ENCODE measurements around the gene SLC25A45.
A peak's percentile ranks its signal among the peaks of the same experiment; 100 is the strongest.
"Not testable (repeated sequence)": the region's sequence is repeated elsewhere in the genome, so short reads cannot be mapped to it uniquely, and the experiment has no call there.

The SLC25A45 gene

GRCh38 chr11:65362320-65362931, 20.0 kb downstream of the SLC25A45 start:
- DNase-seq, result no peak

- DNase-seq, result no peak
Measured at GRCh38 chr11:65357856-65358356, 24.5 kb downstream of the SLC25A45 start.

GRCh38 chr11:65356394-65356972, 26.0 kb downstream of the SLC25A45 start:
- DNase-seq, result no peak

DNA sequence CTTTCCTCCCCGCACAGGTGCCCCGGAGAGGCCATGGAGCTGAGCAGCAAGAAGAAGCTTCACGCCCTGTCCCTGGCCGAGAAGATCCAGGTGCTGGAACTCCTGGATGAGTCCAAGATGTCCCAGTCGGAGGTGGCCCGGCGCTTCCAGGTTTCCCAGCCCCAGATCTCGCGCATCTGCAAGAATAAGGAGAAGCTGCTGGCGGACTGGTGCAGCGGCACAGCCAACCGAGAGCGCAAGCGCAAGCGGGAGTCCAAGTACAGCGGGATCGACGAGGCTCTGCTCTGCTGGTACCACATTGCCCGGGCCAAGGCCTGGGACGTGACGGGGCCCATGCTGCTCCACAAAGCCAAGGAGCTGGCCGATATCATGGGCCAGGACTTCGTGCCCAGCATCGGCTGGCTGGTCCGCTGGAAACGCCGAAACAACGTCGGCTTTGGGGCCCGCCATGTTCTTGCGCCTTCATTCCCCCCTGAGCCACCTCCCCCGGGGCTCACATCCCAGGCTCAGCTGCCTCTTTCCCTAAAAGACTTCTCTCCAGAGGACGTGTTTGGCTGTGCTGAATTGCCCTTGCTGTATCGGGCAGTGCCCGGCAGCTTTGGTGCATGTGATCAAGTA, 26.6 kb downstream of the SLC25A45 start:
- DNase-seq, result peak; percentile 72

DNA sequence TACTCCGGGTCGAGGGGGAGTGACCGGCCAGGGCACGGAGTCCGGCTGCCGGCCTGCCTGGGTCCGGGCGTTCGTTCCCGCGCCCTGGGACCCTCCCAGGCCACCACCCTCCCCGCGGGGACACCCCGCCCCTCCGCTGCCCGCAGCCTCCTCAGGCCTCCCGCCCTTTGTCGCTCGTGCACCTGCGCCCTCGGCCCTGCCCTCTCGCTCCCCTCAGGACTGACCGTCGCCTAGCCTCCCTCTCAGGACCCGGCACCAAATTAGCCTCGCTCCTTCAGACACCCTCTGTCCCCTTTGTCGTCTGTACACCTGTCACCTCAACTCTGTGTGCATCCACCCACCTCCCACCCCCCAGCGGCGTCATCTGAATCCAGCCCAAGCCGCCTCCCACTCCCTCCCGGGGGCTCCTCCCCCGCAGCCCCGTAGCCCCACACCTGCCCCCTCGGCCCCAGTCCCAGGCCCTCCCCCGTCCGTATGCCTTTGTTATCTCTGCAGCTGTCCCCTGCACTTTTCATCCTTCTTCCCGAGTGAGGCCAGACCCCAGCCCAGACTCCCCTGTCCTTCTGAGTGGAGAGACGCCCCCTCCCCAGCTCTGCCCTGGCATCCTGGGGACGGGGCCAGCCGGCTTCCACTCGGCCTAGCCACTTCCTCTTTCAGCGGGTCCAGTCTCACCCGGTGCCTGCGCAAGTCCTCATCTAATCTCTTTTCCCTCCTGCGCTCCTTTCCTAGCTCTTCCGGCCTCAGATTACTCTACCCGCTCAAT, 27.3 kb downstream of the SLC25A45 start:
- no peak for DNase-seq

GRCh38 chr11:65354265-65355012, 28.0 kb downstream of the SLC25A45 start, which contains the start of gene TIGD3:
Gene TIGD3, plus strand, starts transcription at chr11:65354751. Its CDS starts 1,058 bp downstream, at chr11:65355809.
- DNase-seq, result peak; percentile 97

DNA sequence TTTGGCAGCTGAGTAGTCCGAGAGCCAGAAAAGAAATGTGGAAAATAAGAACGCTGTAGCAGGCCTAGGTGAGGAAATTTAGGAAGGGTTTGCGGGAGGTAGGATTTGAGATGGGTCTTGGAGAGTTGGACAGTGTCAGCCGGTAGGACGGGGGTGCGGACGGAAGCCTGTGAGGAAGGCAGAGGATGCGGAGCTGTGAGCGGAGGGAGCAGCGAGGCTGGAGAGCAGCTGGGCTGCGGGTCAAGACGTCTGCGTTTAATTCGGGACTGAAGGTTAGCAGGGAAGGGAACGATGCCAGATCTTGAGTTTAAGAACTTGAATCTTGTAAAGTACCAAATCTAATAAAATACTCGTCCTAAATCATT, 28.6 kb downstream of the SLC25A45 start:
- no peak for DNase-seq

DNA sequence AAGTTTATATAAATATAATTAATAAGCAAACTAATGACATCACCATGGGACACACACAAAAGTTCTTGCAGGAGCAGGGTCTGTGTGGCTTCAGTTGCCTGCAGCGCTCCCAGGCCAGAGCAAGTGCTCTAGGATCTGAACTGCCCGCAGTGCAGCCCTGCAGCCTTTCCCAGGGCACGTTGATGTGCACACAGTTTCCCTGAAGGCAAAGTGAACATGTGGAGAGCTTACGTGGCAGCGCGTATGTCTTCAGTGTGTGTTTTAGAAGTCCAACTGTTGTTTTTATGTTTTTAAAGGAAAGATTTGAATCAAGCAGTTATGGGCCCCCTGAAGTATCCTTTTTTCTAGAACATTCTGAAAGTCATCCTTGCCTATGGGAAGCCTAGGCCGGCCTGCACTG, 29.1 kb downstream of the SLC25A45 start:
- no peak for DNase-seq

DNA sequence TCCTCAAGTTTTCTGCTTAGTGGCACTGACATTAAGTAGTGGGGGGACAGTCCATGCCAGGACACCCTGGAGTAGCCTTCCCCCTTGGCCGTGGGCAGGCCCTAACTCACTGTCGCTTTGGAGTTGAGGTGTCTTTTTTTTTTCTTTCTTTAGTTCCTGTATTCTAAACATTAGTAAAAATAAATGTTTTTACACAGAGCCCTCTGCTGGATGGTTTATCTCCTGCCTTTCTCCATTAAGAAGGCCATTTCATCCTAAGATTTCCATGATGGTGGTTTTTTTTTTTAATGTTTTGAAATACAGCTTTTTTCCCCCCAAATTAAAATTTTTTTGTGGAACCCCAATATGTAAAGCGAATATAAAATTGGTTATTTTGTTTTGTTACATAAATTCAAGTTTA, 29.7 kb downstream of the SLC25A45 start:
- no peak for DNase-seq

DNA sequence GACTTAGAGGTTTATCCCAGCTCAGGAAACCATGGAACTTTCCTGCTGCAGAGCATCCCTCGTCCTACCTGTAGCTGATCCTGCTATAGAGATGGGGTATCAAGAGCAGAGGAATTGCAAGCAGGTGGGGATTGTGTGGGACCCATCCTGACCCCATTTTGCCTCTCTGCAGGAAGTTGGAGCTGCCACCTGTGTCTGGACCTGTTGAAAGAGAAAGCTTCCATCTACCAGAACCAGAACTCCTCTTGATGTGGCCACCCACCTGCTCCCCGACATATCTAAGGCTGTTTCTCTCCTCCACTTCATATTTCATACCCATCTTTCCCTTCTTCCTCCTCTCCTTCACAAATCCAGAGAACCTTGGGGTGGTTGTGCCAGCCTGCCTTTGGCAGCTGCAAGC, 30.9 kb downstream of the SLC25A45 start:
- no peak for DNase-seq

GRCh38 chr11:65341856-65342255, 40.6 kb downstream of the SLC25A45 start:
- DNase-seq, result no peak

DNA sequence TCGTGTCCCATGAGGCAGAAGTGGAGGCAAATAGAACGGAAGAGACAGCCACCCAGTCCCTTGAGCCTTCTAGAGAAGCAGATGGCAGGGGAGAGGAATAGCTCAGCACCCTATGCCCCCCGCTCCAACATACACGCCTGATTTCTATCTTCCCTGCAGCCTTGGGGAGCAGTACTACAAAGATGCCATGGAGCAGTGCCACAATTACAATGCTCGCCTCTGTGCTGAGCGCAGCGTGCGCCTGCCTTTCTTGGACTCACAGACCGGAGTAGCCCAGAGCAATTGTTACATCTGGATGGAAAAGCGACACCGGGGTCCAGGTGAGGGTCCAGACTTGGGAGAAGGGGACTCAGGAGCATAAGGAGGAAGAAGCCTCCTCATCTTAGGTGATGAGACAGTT, 42.2 kb downstream of the SLC25A45 start:
- DNase-seq, result no peak

GRCh38 chr11:65338676-65339075, 43.8 kb downstream of the SLC25A45 start:
- no peak for DNase-seq

- no peak for DNase-seq
Measured at GRCh38 chr11:65334696-65335295, 47.6 kb downstream of the SLC25A45 start.

DNA sequence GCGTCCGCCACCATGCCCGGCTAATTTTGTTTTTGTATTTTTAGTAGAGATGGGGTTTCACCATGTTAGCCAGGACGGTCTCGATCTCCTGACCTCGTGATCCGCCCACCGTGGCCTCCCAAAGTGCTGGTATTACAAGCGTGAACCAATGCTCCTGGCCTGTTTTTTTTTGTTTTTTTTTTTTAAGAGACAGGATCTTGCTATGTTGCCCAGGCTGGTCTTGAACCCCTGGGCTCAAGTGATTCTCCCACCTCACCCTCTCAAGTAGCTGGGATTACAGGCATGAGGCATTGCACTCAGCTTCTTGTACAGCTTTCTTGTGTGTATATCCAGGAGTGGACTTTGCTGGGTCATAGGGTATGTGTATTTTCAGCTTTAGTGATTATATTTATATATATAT, 49.9 kb downstream of the SLC25A45 start:
- DNase-seq, result not testable (repeated sequence)

DNA sequence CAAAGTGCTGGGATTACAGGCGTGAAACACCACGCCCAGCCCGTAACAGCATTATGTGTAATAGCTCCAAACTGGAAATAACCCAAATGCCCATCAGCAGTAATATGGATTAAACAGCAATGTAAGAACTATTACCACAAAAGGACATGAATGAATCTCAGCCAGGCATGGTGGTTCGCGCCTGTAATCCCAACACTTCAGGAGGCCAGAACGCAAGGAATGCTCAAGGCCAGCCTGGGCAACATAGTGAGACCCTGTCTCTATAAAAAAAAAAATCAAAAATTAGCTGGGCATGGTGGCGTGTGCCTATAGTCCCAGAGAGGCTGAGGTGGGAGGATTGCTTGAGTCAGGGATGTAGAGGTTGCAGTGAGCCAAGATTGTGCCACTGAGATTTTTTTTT, 51.9 kb downstream of the SLC25A45 start:
- DNase-seq, result no peak

GRCh38 chr11:65329944-65330403, 52.5 kb downstream of the SLC25A45 start:
- peak; percentile 70 for DNase-seq

GRCh38 chr11:65329478-65329877, 53.0 kb downstream of the SLC25A45 start:
- no peak for DNase-seq

GRCh38 chr11:65327021-65327420, 55.4 kb downstream of the SLC25A45 start:
- no peak for DNase-seq

- DNase-seq, result no peak
Measured at GRCh38 chr11:65325435-65325834, 57.0 kb downstream of the SLC25A45 start.
